Psoas muscle (tissue), 8 donors: ENCODE measurements around the gene TEX38. TPM values are rescaled to one million over a fixed set of nuclear protein-coding genes. Genes with fewer than 3 reads are reported as not detected.
"Not testable (repeated sequence)": the region's sequence is repeated elsewhere in the genome, so short reads cannot be mapped to it uniquely, and the experiment has no call there.

Experiments used
- ATAC-seq, 4 donors: fragments of 200-7000 bp; cut with Tn5 transposase; one replicate each; pipeline ENCODE4 v1.9.1; 2020; ENCODE audit warnings: moderate library complexity in 3 of 4, mild to moderate bottlenecking in 2 of 4
- DNase-seq, 2 donors: peaks; one replicate each; pipeline ENCODE4 v3.0.0-alpha.2; 2020
- H3K27ac ChIP-seq: fragments of 200-600 bp; one replicate; pipeline ENCODE4 v1.8.0; 2022
- H3K27me3 ChIP-seq, 3 donors: fragments of 200-600 bp in 1 of 3; one replicate each; pipeline versions ENCODE4 v1.6.1 to v1.8.0; 2013 to 2022; ENCODE audit warnings: low read length in 2 of 3, mild to moderate bottlenecking in 2 of 3, moderate library complexity in 1 of 3; ENCODE audit not compliant: insufficient read depth in 3 of 3
- H3K36me3 ChIP-seq, 2 donors: fragments of 200-600 bp in 1 of 2; one replicate each; pipeline versions ENCODE4 v1.6.1 to v1.8.0; 2013 to 2022; ENCODE audit warnings: low read depth in 1 of 2, mild to moderate bottlenecking in 1 of 2, moderate library complexity in 1 of 2; ENCODE audit not compliant: insufficient read depth in 1 of 2
- H3K4me1 ChIP-seq: fragments of 200-600 bp; one replicate; pipeline ENCODE4 v1.8.0; 2022
- H3K4me3 ChIP-seq: fragments of 200-600 bp; one replicate; pipeline ENCODE4 v1.8.0; 2022; ENCODE audit warnings: mild to moderate bottlenecking
- H3K9me3 ChIP-seq: fragments of 200-600 bp; one replicate; pipeline ENCODE4 v1.8.0; 2022
- CTCF ChIP-seq: fragments of 200-600 bp; IDR thresholded peaks from one replicate; pipeline ENCODE4 v1.8.0; 2022; ENCODE audit warnings: antibody characterized with exemption
- WGBS, 3 donors: extraction: QIAGEN DNeasy Blood & Tissue Kit; methylation state at CpG; one replicate each; pipeline versions ENCODE4 v1.1.6 to v1.1.7; 2013; 5-methylcytosine and 5-hydroxymethylcytosine counted together
- intact Hi-C, 2 donors: fragments of 100-400 bp; cut with DNase I; formaldehyde crosslinking; loops; one replicate each; pipeline versions ENCODE4 v1.11.0 to v1.14.2; 2022
- polyA plus RNA-seq, 3 donors: library from polyadenylated mRNA; stranded (reverse); fragments of 200-250 nt; gene quantifications; one replicate each; pipeline ENCODE4 v1.2.3, GENCODE V29; 2013
- total RNA-seq, 4 donors: library from RNA; stranded (reverse); fragmentation: NEBNext Ultra II Directional in 2 of 4; extraction: Animal tissue kit (Norgen Biotek cat#: 25700) in 2 of 4; gene quantifications; one replicate each; pipeline versions ENCODE4 v1.2.1 to v1.2.4, GENCODE V29; 2021 to 2023
- donor health status: healthy with polysubstance abuse.
- donor health status: DM: no; HTN: no; CAD: no; lungs with moderate emphysema.
- donor health status: Bipolar disorder and iron deficiency.
- donor health status: healthy.
- donor health status: DM: yes; HTN: yes; CAD: no.
- donor health status: DM: no; HTN: no; CAD: no.
- donor health status: DM: no; HTN: no; CAD: no.
- donor health status: DM: yes; HTN: yes; CAD: no.

The TEX38 gene
- total and polyA plus RNA-seq, 7 donors = 0.08 TPM; not detected in 6

- no peaks in the 10 kb centered on the region for H3K4me1 ChIP-seq
- no peak overlapping the region for H3K4me3 ChIP-seq
- no peak for TF ChIP-seq CTCF
- no peak overlapping the region for H3K27ac ChIP-seq
- no peak for DNase-seq
- H3K27me3 ChIP-seq = no peaks in the 10 kb centered on the region
- H3K9me3 ChIP-seq = peaks cover 2% of the 10 kb centered on the region
- intact Hi-C loops = no loop called here
- ATAC-seq = no peak
- WGBS, 3 donors = 84 to 92% (median 88%) methylated on average over 2 of the region's 2 CpGs
- H3K36me3 ChIP-seq = peaks cover 11 to 91% of the 10 kb centered on the region in 2 donors
These were observed 18.2 kb upstream of the TEX38 start for GRCh38 chr1:46653405-46653958.

- H3K36me3 ChIP-seq = peaks cover 11 to 91% of the 10 kb centered on the region in 2 donors
- intact Hi-C loops = no loop called here
These were observed 17.6 kb upstream of the TEX38 start for GRCh38 chr1:46654012-46654411.

GRCh38 chr1:46654698-46655097, 17.0 kb upstream of the TEX38 start:
- peaks cover 8 to 91% of the 10 kb centered on the region in 2 donors for H3K36me3 ChIP-seq
- DNase-seq, H3K27ac ChIP-seq, ATAC-seq, H3K4me3 ChIP-seq, H3K4me1 ChIP-seq, H3K27me3 ChIP-seq, intact Hi-C loops, H3K9me3 ChIP-seq: not testable (repeated sequence)
- 92 to 99% (median 96%) methylated on average over 2 of the region's 2 CpGs for WGBS, 3 donors

More at GRCh38 chr1:46654012-46654411, 17.6 kb upstream of the TEX38 start:
- Histone ChIP-seq H3K4me1 (no peaks in the 10 kb centered on the region), H3K4me3 (no peak overlapping the region), H3K27ac (no peak overlapping the region), H3K9me3 (peaks cover 2% of the 10 kb centered on the region), H3K27me3 (no peaks in the 10 kb centered on the region)
- DNase-seq (no peak), ATAC-seq (no peak)
- WGBS, 3 donors = 89 to 97% (median 94%) methylated on average over 1 of the region's 1 CpG
- no peak for TF ChIP-seq CTCF

- intact Hi-C loops = no loop called here
- no peaks in the 10 kb centered on the region for H3K9me3 ChIP-seq
- peaks cover 7 to 90% of the 10 kb centered on the region in 2 donors for H3K36me3 ChIP-seq
- H3K4me3 ChIP-seq = no peak overlapping the region
- DNase-seq (no peak), ATAC-seq (no peak)
- TF ChIP-seq CTCF = no peak
- H3K27ac ChIP-seq = no peak overlapping the region
- H3K4me1 ChIP-seq = no peaks in the 10 kb centered on the region
- H3K27me3 ChIP-seq = no peaks in the 10 kb centered on the region
These were observed 15.8 kb upstream of the TEX38 start for GRCh38 chr1:46655848-46656247.

- DNase-seq = no peak
These were observed 15.0 kb upstream of the TEX38 start for GRCh38 chr1:46656643-46657042.

More at GRCh38 chr1:46656643-46657042, 15.0 kb upstream of the TEX38 start:
- intact Hi-C loops = no loop called here
- ATAC-seq = no peak
- Histone ChIP-seq H3K27ac (no peak overlapping the region), H3K36me3 (peaks cover 7 to 97% of the 10 kb centered on the region in 2 donors), H3K9me3 (no peaks in the 10 kb centered on the region), H3K4me1 (no peaks in the 10 kb centered on the region), H3K27me3 (no peaks in the 10 kb centered on the region), H3K4me3 (no peak overlapping the region)
- no peak for TF ChIP-seq CTCF
- WGBS, 3 donors = 26 to 64% (median 37%) methylated on average over 2 of the region's 2 CpGs
